Measurements from ENCODE around the gene YWHAG. TPM values are rescaled to one million over a fixed set of nuclear protein-coding genes. Genes with fewer than 3 reads are reported as not detected.
"Not testable (repeated sequence)": the region's sequence is repeated elsewhere in the genome, so short reads cannot be mapped to it uniquely, and the experiment has no call there.

Gene YWHAG
- total RNA-seq, 4 donors from 2014 or later = 98.0 to 263 (median 147) TPM

DNA sequence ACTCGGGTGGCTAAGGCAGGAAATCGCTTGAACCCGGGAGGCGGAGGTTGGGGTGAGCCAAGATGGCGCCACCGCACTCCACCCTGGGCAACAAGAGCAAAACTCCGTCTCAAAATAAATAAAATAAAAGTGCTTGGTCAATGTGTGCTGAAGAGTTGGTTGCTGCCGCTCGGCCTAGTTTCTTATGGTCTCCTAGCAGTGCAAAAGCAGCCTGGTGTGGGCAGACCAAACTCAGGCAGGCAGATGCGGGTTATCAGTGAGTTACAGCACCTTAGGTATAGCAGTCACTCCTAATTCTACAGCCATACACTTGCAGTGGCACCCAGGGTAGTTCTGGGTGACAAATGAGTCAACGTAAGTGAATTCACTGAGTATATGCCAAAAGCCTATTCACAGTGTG is 33.7 kb downstream of the YWHAG start:
- no peak for ATAC-seq (ENCODE audit: low FRiP score)
- DNase-seq (ENCODE audit: low spot score) = no peak
- TF ChIP-seq CTCF (IDR thresholded peaks at IDR 0.05) = no peak

DNA sequence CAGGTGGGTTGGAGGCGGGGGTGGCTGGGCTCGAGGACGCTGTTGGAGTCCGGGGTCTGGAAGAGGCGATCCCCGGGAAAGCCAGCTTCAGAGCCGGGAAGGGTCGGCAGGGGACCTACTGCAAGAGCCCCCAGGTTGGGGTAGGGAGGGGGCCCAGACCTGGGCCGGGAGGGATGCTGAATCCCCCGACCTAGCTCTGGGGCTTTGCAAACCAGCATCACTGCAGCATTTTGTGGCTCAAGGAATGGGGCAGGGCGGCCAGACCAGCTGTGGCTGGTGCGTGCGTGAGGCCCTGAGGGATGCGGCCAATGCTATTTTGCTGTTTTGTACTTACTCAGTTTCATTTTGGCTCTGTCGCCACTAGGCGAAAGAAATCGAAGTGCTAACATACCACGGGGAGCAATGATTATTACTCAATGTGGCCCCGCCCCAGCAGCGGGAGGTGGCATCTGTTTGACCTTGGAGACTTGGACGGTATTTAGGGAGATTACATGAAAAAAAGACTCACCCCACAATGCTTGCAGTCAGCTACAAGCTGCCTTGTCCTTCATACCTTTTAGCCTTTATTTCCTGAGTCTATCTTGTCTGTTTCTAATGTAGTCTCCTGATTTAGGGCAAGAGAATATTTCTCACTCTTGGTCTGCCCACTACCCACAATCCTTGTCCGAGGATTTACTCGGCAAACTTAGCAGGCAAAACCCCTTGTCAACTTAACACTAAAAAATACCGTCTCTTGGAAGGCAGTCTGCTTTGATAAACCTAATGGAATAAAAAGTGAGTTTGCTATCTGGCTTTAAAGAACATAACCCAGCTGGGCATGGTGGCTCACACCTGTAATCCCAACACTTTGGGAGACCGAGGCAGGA is 40.1 kb downstream of the YWHAG start:
- TF ChIP-seq CTCF (IDR thresholded peaks at IDR 0.05) = no peak
- ATAC-seq (ENCODE audit: low FRiP score) = peak; percentile 56
- peak; percentile 44 for DNase-seq (ENCODE audit: low spot score)

DNA sequence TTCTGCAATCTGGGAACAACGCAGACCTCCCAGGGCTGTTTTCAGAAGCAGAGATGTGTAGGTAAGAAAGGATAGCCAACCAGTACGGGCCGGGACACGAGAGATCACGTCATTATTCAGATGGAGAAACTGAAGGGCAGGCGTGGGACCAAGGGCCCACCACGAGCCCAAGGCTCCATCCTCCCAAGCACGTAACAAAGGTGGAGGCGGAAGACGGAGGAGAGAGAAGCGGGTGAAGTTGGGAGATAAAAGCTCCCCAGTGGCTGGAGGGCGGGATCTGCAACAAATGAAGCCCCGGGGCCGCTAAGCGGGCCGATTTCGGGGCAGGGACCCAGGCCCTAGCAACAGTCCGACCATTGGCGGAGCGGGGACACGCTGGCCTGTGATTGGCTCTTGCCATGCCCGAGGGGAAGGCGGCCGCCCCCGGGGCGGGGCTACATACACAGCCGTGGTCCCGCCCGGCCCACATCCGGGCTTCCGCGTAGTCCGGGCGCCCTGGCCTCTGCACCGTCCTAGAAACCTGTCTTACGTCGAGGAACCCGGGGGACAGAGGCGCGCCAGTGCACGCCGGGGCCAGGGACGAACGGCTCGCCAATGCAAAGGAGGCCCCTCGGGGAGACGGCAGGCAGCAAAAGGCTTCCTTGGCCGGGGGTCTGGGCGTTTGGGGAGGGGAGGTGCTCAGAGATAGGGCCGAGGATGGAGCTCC is 40.9 kb downstream of the YWHAG start:
- no peak for TF ChIP-seq CTCF (IDR thresholded peaks at IDR 0.05)
- ATAC-seq (ENCODE audit: low FRiP score) (peak; percentile 96), DNase-seq (ENCODE audit: low spot score) (peak; percentile 85)

GRCh38 chr7:76316984-76317781 is 41.6 kb downstream of the YWHAG start:
- ATAC-seq (ENCODE audit: low FRiP score) (no peak), DNase-seq (ENCODE audit: low spot score) (no peak)
- TF ChIP-seq CTCF (IDR thresholded peaks at IDR 0.05) = no peak

GRCh38 chr7:76315364-76315763 is 43.4 kb downstream of the YWHAG start:
- ATAC-seq (ENCODE audit: low FRiP score) = no peak
- no peak for TF ChIP-seq CTCF (IDR thresholded peaks at IDR 0.05)
- no peak for DNase-seq (ENCODE audit: low spot score)

DNA sequence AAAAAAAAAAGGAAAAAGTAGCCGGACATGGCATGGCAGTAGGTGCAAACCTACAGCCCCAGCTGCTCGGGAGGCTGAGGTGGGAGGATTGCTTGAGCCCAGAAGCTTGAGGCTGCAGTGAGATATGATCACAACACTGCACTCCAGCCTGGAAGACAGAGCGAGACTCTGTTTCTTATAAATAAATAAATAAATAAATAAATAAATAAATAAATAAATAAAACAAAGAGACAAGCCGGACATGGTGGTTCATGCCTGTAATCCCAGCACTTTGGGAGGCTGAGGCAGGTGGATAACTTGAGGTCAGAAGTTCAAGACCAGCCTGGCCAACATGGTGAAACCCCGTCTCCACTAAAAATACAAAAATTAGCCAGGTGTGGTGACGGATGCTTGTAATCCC is 44.1 kb downstream of the YWHAG start:
- DNase-seq (ENCODE audit: low spot score); ATAC-seq (ENCODE audit: low FRiP score): not testable (repeated sequence)
